B cell (primary cell): ENCODE results near the gene MAB21L2.

Experiments
- CTCF ChIP-seq: fragments of 200-600 bp; IDR thresholded peaks from one replicate; pipeline ENCODE4 v1.8.0; 2022; ENCODE audit warnings: antibody characterized with exemption, mild to moderate bottlenecking
- EZH2 ChIP-seq: IDR thresholded peaks from 2 replicates; pipeline ENCODE4 v1.6.1; 2012; ENCODE audit warnings: borderline replicate concordance, low read depth, mild to moderate bottlenecking, moderate library complexity, low read length; ENCODE audit not compliant: insufficient read depth, poor library complexity, severe bottlenecking

GRCh38 chr4:150628073-150628472, 46.1 kb downstream of the MAB21L2 start:
- TF ChIP-seq CTCF, result no peak
- TF ChIP-seq EZH2, result no peak
